Measurements from ENCODE around the gene SLX4IP.

The SLX4IP gene

GRCh38 chr20:10532361-10532760 lies 97.3 kb downstream of the SLX4IP start:
- no peak for TF ChIP-seq CTCF (IDR thresholded peaks at IDR 0.05; ENCODE audit: low read depth, low read length)
- TF ChIP-seq EZH2phosphoT487 (IDR thresholded peaks at IDR 0.05; ENCODE audit: low read depth): no peak
- no peak overlapping the region for H3K27ac ChIP-seq (ENCODE audit: low read length)
- no peaks in the 10 kb centered on the region for H3K36me3 ChIP-seq (replicated peaks; ENCODE audit: low read depth, low read length)
- H3K9ac ChIP-seq (ENCODE audit: low read length): no peak overlapping the region
- no peak overlapping the region for H2AFZ ChIP-seq (ENCODE audit: low read depth, low read length)
- no peaks in the 10 kb centered on the region for H3K27me3 ChIP-seq (ENCODE audit: low read depth, low read length)
- H3K79me2 ChIP-seq (ENCODE audit: low read length): no peaks in the 10 kb centered on the region
- no peak overlapping the region for H3K4me2 ChIP-seq (ENCODE audit: low read length)
- no peak overlapping the region for H3K4me3 ChIP-seq (ENCODE audit: low read length)
- H3K9me3 ChIP-seq (ENCODE audit: insufficient read depth, low read length): no peaks in the 10 kb centered on the region
- no peaks in the 10 kb centered on the region for H4K20me1 ChIP-seq (ENCODE audit: insufficient read depth, low read length)
- no peaks in the 10 kb centered on the region for H3K4me1 ChIP-seq (ENCODE audit: low read length)

- Histone ChIP-seq H3K4me3 (ENCODE audit: low read length) (no peak overlapping the region), H3K9ac (ENCODE audit: low read length) (no peak overlapping the region), H2AFZ (ENCODE audit: low read depth, low read length) (no peak overlapping the region), H3K27me3 (ENCODE audit: low read depth, low read length) (no peaks in the 10 kb centered on the region), H4K20me1 (ENCODE audit: insufficient read depth, low read length) (no peaks in the 10 kb centered on the region), H3K79me2 (ENCODE audit: low read length) (no peaks in the 10 kb centered on the region), H3K9me3 (ENCODE audit: insufficient read depth, low read length) (no peaks in the 10 kb centered on the region), H3K4me2 (ENCODE audit: low read length) (peak overlapping the region; percentile 14; the same call in 1 of the 2 replicates), H3K27ac (ENCODE audit: low read length) (no peak overlapping the region), H3K4me1 (ENCODE audit: low read length) (no peaks in the 10 kb centered on the region), H3K36me3 (replicated peaks; ENCODE audit: low read depth, low read length) (no peaks in the 10 kb centered on the region)
- no peak for TF ChIP-seq EZH2phosphoT487 (IDR thresholded peaks at IDR 0.05; ENCODE audit: low read depth)
- TF ChIP-seq CTCF (IDR thresholded peaks at IDR 0.05; ENCODE audit: low read depth, low read length): peak; percentile 75
These were observed 101.4 kb downstream of the SLX4IP start for GRCh38 chr20:10536531-10536930.

- TF ChIP-seq CTCF (IDR thresholded peaks at IDR 0.05; ENCODE audit: low read depth, low read length) (no peak), EZH2phosphoT487 (IDR thresholded peaks at IDR 0.05; ENCODE audit: low read depth) (no peak)
- H3K9me3 ChIP-seq (ENCODE audit: insufficient read depth, low read length): no peaks in the 10 kb centered on the region
- no peak overlapping the region for H3K9ac ChIP-seq (ENCODE audit: low read length)
- H2AFZ ChIP-seq (ENCODE audit: low read depth, low read length): no peak overlapping the region
- H3K4me1 ChIP-seq (ENCODE audit: low read length): no peaks in the 10 kb centered on the region
- no peak overlapping the region for H3K27ac ChIP-seq (ENCODE audit: low read length)
- H3K79me2 ChIP-seq (ENCODE audit: low read length): no peaks in the 10 kb centered on the region
- no peak overlapping the region for H3K4me2 ChIP-seq (ENCODE audit: low read length)
- no peak overlapping the region for H3K4me3 ChIP-seq (ENCODE audit: low read length)
- H3K27me3 ChIP-seq (ENCODE audit: low read depth, low read length): no peaks in the 10 kb centered on the region
- H3K36me3 ChIP-seq (replicated peaks; ENCODE audit: low read depth, low read length): no peaks in the 10 kb centered on the region
- H4K20me1 ChIP-seq (ENCODE audit: insufficient read depth, low read length): no peaks in the 10 kb centered on the region
These were observed 102.9 kb downstream of the SLX4IP start for GRCh38 chr20:10537850-10538480.

- no peak overlapping the region for H3K9ac ChIP-seq (ENCODE audit: low read length)
- H3K9me3 ChIP-seq (ENCODE audit: insufficient read depth, low read length): no peaks in the 10 kb centered on the region
- H3K27me3 ChIP-seq (ENCODE audit: low read depth, low read length): no peaks in the 10 kb centered on the region
- no peak overlapping the region for H2AFZ ChIP-seq (ENCODE audit: low read depth, low read length)
- TF ChIP-seq CTCF (IDR thresholded peaks at IDR 0.05; ENCODE audit: low read depth, low read length) (no peak), EZH2phosphoT487 (IDR thresholded peaks at IDR 0.05; ENCODE audit: low read depth) (no peak)
- no peak overlapping the region for H3K4me2 ChIP-seq (ENCODE audit: low read length)
- H4K20me1 ChIP-seq (ENCODE audit: insufficient read depth, low read length): no peaks in the 10 kb centered on the region
- H3K79me2 ChIP-seq (ENCODE audit: low read length): no peaks in the 10 kb centered on the region
- H3K4me1 ChIP-seq (ENCODE audit: low read length): no peaks in the 10 kb centered on the region
- H3K27ac ChIP-seq (ENCODE audit: low read length): no peak overlapping the region
- H3K4me3 ChIP-seq (ENCODE audit: low read length): no peak overlapping the region
- H3K36me3 ChIP-seq (replicated peaks; ENCODE audit: low read depth, low read length): no peaks in the 10 kb centered on the region
These were observed 103.7 kb downstream of the SLX4IP start for GRCh38 chr20:10538768-10539167.
